ENCODE measurements around the gene MECP2. TPM values are rescaled to one million over a fixed set of nuclear protein-coding genes. Genes with fewer than 3 reads are reported as not detected.

Gene MECP2
- total and polyA plus RNA-seq, 8 donors, result 10.7 to 47.9 (median 18.4) TPM

GRCh38 chrX:154015581-154016264 lies 81.8 kb downstream of the MECP2 start:
- intact Hi-C loops (cut with DNase I; ENCODE audit: low total_unique reads), result no loop called here
- H3K36me3 ChIP-seq, result peaks cover 0 to 62% (median 38%) of the 10 kb centered on the region in 4 donors

GRCh38 chrX:154014429-154015380 lies 82.8 kb downstream of the MECP2 start:
- H3K36me3 ChIP-seq, result peaks cover 0 to 68% (median 39%) of the 10 kb centered on the region in 4 donors
- no peak for TF ChIP-seq POLR2A (IDR thresholded peaks at IDR 0.05)
- no peak for TF ChIP-seq CTCF (IDR thresholded peaks at IDR 0.05)
- TF ChIP-seq EP300 (IDR thresholded peaks at IDR 0.05), result no peak
- peaks cover 5 to 31% (median 23%) of the 10 kb centered on the region in 4 donors for H3K4me1 ChIP-seq
- H3K27me3 ChIP-seq, result peaks cover 0 to 5% (median 0%) of the 10 kb centered on the region in 3 donors
- intact Hi-C loops (cut with DNase I; ENCODE audit: low total_unique reads), result no loop called here
- 80 to 94% (median 86%) methylated on average over 11 to 24 of the region's 24 CpGs for WGBS, 5 donors
- no peak overlapping the region for H3K27ac ChIP-seq
- no peaks in the 10 kb centered on the region for H3K9me3 ChIP-seq
- no peak overlapping the region for H3K4me3 ChIP-seq
- no peak for DNase-seq

More at GRCh38 chrX:154015581-154016264, 81.8 kb downstream of the MECP2 start:
- Histone ChIP-seq H3K4me3 (no peak overlapping the region), H3K27ac (no peak overlapping the region), H3K9me3 (no peaks in the 10 kb centered on the region), H3K27me3 (peaks cover 0 to 5% (median 0%) of the 10 kb centered on the region in 3 donors), H3K4me1 (peaks cover 5 to 38% (median 30%) of the 10 kb centered on the region in 4 donors)
- TF ChIP-seq EP300 (IDR thresholded peaks at IDR 0.05) (no peak), POLR2AphosphoS5 (IDR thresholded peaks at IDR 0.05) (no peak), POLR2A (IDR thresholded peaks at IDR 0.05) (no peak), CTCF (IDR thresholded peaks at IDR 0.05) (no peak)
- 73 to 86% (median 79%) methylated on average over 8 to 16 of the region's 16 CpGs for WGBS, 5 donors
- no peak for DNase-seq

GRCh38 chrX:154013614-154014360 lies 83.7 kb downstream of the MECP2 start:
- Histone ChIP-seq H3K27ac (no peak overlapping the region), H3K27me3 (peaks cover 0 to 5% (median 0%) of the 10 kb centered on the region in 3 donors)

More at GRCh38 chrX:154013614-154014360, 83.7 kb downstream of the MECP2 start:
- peak; percentile 41 to 74 for DNase-seq
- H3K9me3 ChIP-seq, result no peaks in the 10 kb centered on the region
- H3K4me1 ChIP-seq, result peaks cover 3 to 26% (median 19%) of the 10 kb centered on the region in 4 donors
- no peak for TF ChIP-seq EP300 (IDR thresholded peaks at IDR 0.05)
- peak in 6 of 7 experiments; percentile 28 to 92 (median 74) for TF ChIP-seq CTCF (IDR thresholded peaks at IDR 0.05)
- no peak for TF ChIP-seq POLR2A (IDR thresholded peaks at IDR 0.05)
- no peak for TF ChIP-seq POLR2AphosphoS5 (IDR thresholded peaks at IDR 0.05)
- 29 to 44% (median 37%) methylated on average over 15 to 20 of the region's 20 CpGs for WGBS, 5 donors
- no peak overlapping the region for H3K4me3 ChIP-seq
- H3K36me3 ChIP-seq, result peaks cover 0 to 68% (median 39%) of the 10 kb centered on the region in 4 donors
- intact Hi-C loops (cut with DNase I; ENCODE audit: low total_unique reads), result no loop called here
